Neural progenitor cell (in vitro differentiated cells): ENCODE results near the gene CSRP3. TPM values are rescaled to one million over a fixed set of nuclear protein-coding genes. Genes with fewer than 3 reads are reported as not detected.

Experiments
- DNase-seq: peaks from one replicate; pipeline ENCODE4 v3.0.0-alpha.2; 2016; ENCODE audit warnings: low spot score
- H2AFZ ChIP-seq: fragments of 200-600 bp; sonication (generic); replicated peaks from 2 replicates; pipeline ENCODE4 v1.6.1; 2016; ENCODE audit warnings: antibody characterized with exemption
- H3F3A ChIP-seq: fragments of 200-600 bp; sonication (generic); 2 replicates; pipeline ENCODE4 v1.6.1; 2016; ENCODE audit warnings: antibody characterized with exemption, low read depth
- H3K27ac ChIP-seq: fragments of 200-600 bp; sonication (generic); 2 replicates; pipeline ENCODE4 v1.5.1; 2016; ENCODE audit warnings: mild to moderate bottlenecking
- H3K27me3 ChIP-seq: fragments of 200-600 bp; sonication (generic); 2 replicates; pipeline ENCODE4 v1.6.1; 2016; ENCODE audit warnings: mild to moderate bottlenecking, moderate library complexity
- H3K36me3 ChIP-seq: fragments of 200-600 bp; sonication (generic); 2 replicates; pipeline ENCODE4 v1.5.1; 2016
- H3K4me1 ChIP-seq: fragments of 200-600 bp; sonication (generic); 2 replicates; pipeline ENCODE4 v1.6.1; 2016; ENCODE audit warnings: mixed run types
- H3K4me2 ChIP-seq: fragments of 200-600 bp; sonication (generic); 2 replicates; pipeline ENCODE4 v1.6.1; 2016
- H3K4me3 ChIP-seq: fragments of 200-600 bp; sonication (generic); 2 replicates; pipeline ENCODE4 v1.5.1; 2016
- H3K79me2 ChIP-seq: fragments of 200-600 bp; sonication (generic); 2 replicates; pipeline ENCODE4 v1.6.1; 2016; ENCODE audit warnings: low read depth
- H3K9ac ChIP-seq: fragments of 200-600 bp; sonication (generic); 2 replicates; pipeline ENCODE4 v1.6.1; 2016
- H3K9me3 ChIP-seq: fragments of 200-600 bp; sonication (generic); 2 replicates; pipeline ENCODE4 v1.5.1; 2016; ENCODE audit warnings: low read depth
- H4K20me1 ChIP-seq: fragments of 200-600 bp; sonication (generic); 2 replicates; pipeline ENCODE4 v1.6.1; 2016; ENCODE audit warnings: low read depth
- H3K27ac Mint-ChIP-seq: 3 replicates; pipeline ENCODE4 v1.8.0; 2021; ENCODE audit warnings: mixed read lengths
- H3K27me3 Mint-ChIP-seq: 2 replicates; pipeline ENCODE4 v1.8.0; 2022; ENCODE audit warnings: low read depth, mild to moderate bottlenecking, inconsistent platforms, moderate library complexity, mixed read lengths; ENCODE audit not compliant: insufficient read depth
- H3K36me3 Mint-ChIP-seq: 3 replicates; pipeline ENCODE4 v1.8.0; 2021; ENCODE audit warnings: mixed read lengths
- H3K4me1 Mint-ChIP-seq: 3 replicates; pipeline ENCODE4 v1.8.0; 2021; ENCODE audit warnings: mixed read lengths
- H3K4me3 Mint-ChIP-seq: 3 replicates; pipeline ENCODE4 v1.8.0; 2021; ENCODE audit warnings: mild to moderate bottlenecking, moderate library complexity, mixed read lengths
- H3K9me3 Mint-ChIP-seq: 3 replicates; pipeline ENCODE4 v1.8.0; 2020; ENCODE audit warnings: mixed read lengths
- EZH2 ChIP-seq: fragments of 200-600 bp; sonication (generic); IDR thresholded peaks from 2 replicates; pipeline ENCODE4 v1.6.1; 2017; ENCODE audit warnings: antibody characterized with exemption, mild to moderate bottlenecking, moderate library complexity
- EZH2phosphoT487 ChIP-seq: fragments of 200-600 bp; sonication (generic); IDR thresholded peaks from 2 replicates; pipeline ENCODE4 v1.6.1; 2017; ENCODE audit warnings: antibody characterized with exemption
- total RNA-seq: library from RNA; depleted of rRNA; stranded (reverse); fragments of >200 nt; gene quantifications from 2 replicates; pipeline ENCODE4 v1.2.3, GENCODE V29; 2015; ENCODE audit warnings: low replicate concordance
- TF ChIP-seq, protein P1 (sequence below): fragments of 200-600 bp; sonication (generic); IDR thresholded peaks from 2 replicates; pipeline ENCODE4 v1.5.1; 2017; ENCODE audit warnings: antibody characterized with exemption, mild to moderate bottlenecking

CSRP3 gene
- total RNA-seq, 1 donor from 2014 or later, result not detected

DNA sequence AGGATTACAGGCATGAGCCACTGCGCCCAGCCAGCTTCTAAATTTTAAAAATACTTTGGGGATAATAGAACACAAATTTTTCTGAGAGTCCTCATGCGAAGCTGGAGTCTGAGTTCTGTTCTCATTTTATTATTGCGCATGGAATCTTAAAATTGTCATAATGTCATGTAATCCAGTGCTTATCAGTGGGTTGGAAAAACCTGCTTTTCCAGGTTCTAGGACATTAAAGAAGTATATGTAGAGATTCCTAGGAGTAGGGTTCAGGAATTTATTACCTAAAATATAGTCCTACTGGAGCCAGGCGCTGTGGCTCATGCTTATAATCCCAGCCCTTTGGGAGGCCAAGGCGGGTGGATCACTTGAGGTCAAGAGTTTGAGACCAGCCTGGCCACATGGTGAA, 43.6 kb upstream of the CSRP3 start:
- H3K4me2 ChIP-seq, result no peak overlapping the region
- peaks cover 38% of the 10 kb centered on the region for H3K27me3 ChIP-seq
- H3K36me3 Mint-ChIP-seq, result no peaks in the 10 kb centered on the region
- no peak overlapping the region for H3K27ac Mint-ChIP-seq
- peaks cover 41% of the 10 kb centered on the region for H3K27me3 Mint-ChIP-seq
- H3K79me2 ChIP-seq, result no peaks in the 10 kb centered on the region
- TF ChIP-seq EZH2phosphoT487, result no peak
- H3K4me1 Mint-ChIP-seq, result peaks cover 18% of the 10 kb centered on the region
- no peak overlapping the region for H3K4me3 ChIP-seq
- peaks cover 22% of the 10 kb centered on the region for H3K9me3 Mint-ChIP-seq
- no peak for DNase-seq
- H3K27ac ChIP-seq, result no peak overlapping the region
- H3K4me1 ChIP-seq, result peaks cover 6% of the 10 kb centered on the region
- H3F3A ChIP-seq, result peaks cover 10% of the 10 kb centered on the region
- no peak overlapping the region for H3K4me3 Mint-ChIP-seq
- no peak overlapping the region for H3K9ac ChIP-seq
- H3K9me3 ChIP-seq, result peaks cover 6% of the 10 kb centered on the region
- no peaks in the 10 kb centered on the region for H3K36me3 ChIP-seq
- no peak overlapping the region for H2AFZ ChIP-seq
- H4K20me1 ChIP-seq, result no peaks in the 10 kb centered on the region

DNA sequence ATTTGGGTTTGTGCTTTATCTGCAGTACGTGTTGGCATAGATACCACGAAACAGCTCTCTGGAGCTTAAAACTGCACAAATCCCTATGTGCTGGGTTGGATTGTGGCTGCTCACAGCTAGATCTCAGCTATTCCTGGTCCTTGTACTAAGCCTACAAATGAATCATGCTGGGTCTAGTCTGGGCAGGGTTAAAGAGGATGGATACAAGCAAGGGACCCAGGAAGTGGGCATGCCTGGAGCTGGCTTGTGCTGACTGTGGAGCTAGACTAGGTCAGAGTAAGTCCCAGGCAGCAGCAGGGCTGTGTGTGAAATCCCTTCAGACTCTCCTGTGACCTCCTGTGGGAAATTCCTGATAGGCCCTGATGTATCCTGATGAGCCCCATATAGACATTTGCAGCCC, 42.8 kb upstream of the CSRP3 start:
- Histone ChIP-seq H4K20me1 (no peaks in the 10 kb centered on the region), H3K4me3 (no peak overlapping the region), H3K27ac (no peak overlapping the region), H3F3A (peaks cover 16% of the 10 kb centered on the region), H2AFZ (no peak overlapping the region), H3K9me3 (peaks cover 6% of the 10 kb centered on the region), H3K79me2 (peaks cover 4% of the 10 kb centered on the region), H3K27me3 (peaks cover 44% of the 10 kb centered on the region), H3K4me2 (no peak overlapping the region), H3K9ac (no peak overlapping the region), H3K4me1 (peaks cover 13% of the 10 kb centered on the region), H3K36me3 (no peaks in the 10 kb centered on the region)
- Mint-ChIP-seq H3K4me1 (peaks cover 20% of the 10 kb centered on the region), H3K4me3 (no peak overlapping the region), H3K36me3 (no peaks in the 10 kb centered on the region), H3K27me3 (peaks cover 40% of the 10 kb centered on the region), H3K27ac (no peak overlapping the region), H3K9me3 (peaks cover 16% of the 10 kb centered on the region)
- DNase-seq, result no peak
- TF ChIP-seq, protein P1, sequence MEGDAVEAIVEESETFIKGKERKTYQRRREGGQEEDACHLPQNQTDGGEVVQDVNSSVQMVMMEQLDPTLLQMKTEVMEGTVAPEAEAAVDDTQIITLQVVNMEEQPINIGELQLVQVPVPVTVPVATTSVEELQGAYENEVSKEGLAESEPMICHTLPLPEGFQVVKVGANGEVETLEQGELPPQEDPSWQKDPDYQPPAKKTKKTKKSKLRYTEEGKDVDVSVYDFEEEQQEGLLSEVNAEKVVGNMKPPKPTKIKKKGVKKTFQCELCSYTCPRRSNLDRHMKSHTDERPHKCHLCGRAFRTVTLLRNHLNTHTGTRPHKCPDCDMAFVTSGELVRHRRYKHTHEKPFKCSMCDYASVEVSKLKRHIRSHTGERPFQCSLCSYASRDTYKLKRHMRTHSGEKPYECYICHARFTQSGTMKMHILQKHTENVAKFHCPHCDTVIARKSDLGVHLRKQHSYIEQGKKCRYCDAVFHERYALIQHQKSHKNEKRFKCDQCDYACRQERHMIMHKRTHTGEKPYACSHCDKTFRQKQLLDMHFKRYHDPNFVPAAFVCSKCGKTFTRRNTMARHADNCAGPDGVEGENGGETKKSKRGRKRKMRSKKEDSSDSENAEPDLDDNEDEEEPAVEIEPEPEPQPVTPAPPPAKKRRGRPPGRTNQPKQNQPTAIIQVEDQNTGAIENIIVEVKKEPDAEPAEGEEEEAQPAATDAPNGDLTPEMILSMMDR, result no peak
- TF ChIP-seq EZH2phosphoT487, result no peak
- no peak for TF ChIP-seq EZH2

DNA sequence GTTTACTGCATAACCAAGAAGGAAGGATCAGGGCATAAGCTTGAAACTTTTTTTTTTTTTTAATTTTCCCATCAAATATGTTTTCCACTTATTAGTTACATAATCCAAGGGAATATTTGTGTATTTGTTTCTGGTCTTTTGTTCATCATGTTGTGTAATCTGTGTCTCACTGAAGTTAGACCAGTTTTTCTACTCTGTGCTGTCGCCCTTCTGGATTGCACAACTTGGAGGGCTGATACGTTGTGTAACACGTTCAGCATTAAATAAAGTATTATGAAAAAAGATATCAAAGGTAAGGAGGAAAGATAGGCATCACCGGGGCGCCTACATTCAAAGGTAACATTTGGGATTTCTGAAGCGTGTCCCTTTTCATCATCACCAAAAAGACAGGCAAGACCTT, 42.3 kb upstream of the CSRP3 start:
- H3K36me3 Mint-ChIP-seq, result peaks cover 2% of the 10 kb centered on the region
- Histone ChIP-seq H3K36me3 (no peaks in the 10 kb centered on the region), H3K4me3 (no peak overlapping the region), H3K9me3 (peaks cover 5% of the 10 kb centered on the region), H3K4me2 (no peak overlapping the region), H2AFZ (no peak overlapping the region), H3F3A (peaks cover 16% of the 10 kb centered on the region), H4K20me1 (no peaks in the 10 kb centered on the region), H3K9ac (no peak overlapping the region), H3K4me1 (peaks cover 15% of the 10 kb centered on the region), H3K27me3 (peaks cover 47% of the 10 kb centered on the region), H3K27ac (no peak overlapping the region), H3K79me2 (peaks cover 5% of the 10 kb centered on the region)
- H3K9me3 Mint-ChIP-seq, result peaks cover 11% of the 10 kb centered on the region
- H3K4me1 Mint-ChIP-seq, result peaks cover 24% of the 10 kb centered on the region
- TF ChIP-seq, protein P1, result no peak
- TF ChIP-seq EZH2phosphoT487, result no peak
- TF ChIP-seq EZH2, result no peak
- no peak overlapping the region for H3K4me3 Mint-ChIP-seq
- no peak overlapping the region for H3K27ac Mint-ChIP-seq
- DNase-seq, result no peak
- H3K27me3 Mint-ChIP-seq, result peaks cover 36% of the 10 kb centered on the region

DNA sequence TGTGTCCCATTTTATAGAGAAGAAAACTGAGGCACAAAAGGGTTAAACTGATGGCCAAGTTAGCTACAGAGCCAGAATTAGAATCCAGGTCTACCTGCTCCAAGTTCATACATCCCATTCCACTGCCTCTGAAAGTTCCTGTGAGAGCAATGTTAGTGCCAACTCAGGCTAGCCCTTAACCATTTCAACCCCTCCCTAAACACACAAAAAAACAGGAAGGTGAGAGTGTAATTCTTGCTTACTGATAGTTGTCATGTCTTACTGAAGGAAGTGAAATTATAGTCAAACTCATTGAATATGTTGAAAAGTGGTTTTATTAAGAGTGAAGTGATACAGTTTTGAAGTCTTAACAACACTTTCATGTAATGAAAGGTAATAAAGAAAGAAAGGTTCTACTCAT, 41.8 kb upstream of the CSRP3 start:
- no peak overlapping the region for H3K4me3 Mint-ChIP-seq

More for the DNA sequence above, 41.8 kb upstream of the CSRP3 start:
- peaks cover 15% of the 10 kb centered on the region for H3K4me1 ChIP-seq
- no peak for TF ChIP-seq EZH2
- TF ChIP-seq, protein P1, result no peak
- TF ChIP-seq EZH2phosphoT487, result no peak
- H3K27me3 ChIP-seq, result peaks cover 47% of the 10 kb centered on the region
- H2AFZ ChIP-seq, result no peak overlapping the region
- peaks cover 28% of the 10 kb centered on the region for H3K4me1 Mint-ChIP-seq
- H3K27me3 Mint-ChIP-seq, result peaks cover 36% of the 10 kb centered on the region
- H3K4me2 ChIP-seq, result no peak overlapping the region
- DNase-seq, result no peak
- H3K79me2 ChIP-seq, result peaks cover 5% of the 10 kb centered on the region
- H3F3A ChIP-seq, result peaks cover 16% of the 10 kb centered on the region
- no peaks in the 10 kb centered on the region for H3K36me3 ChIP-seq
- H3K9me3 Mint-ChIP-seq, result peaks cover 6% of the 10 kb centered on the region
- H4K20me1 ChIP-seq, result no peaks in the 10 kb centered on the region
- H3K4me3 ChIP-seq, result no peak overlapping the region
- H3K9ac ChIP-seq, result no peak overlapping the region
- no peak overlapping the region for H3K27ac ChIP-seq
- no peaks in the 10 kb centered on the region for H3K9me3 ChIP-seq
- peaks cover 6% of the 10 kb centered on the region for H3K36me3 Mint-ChIP-seq
- no peak overlapping the region for H3K27ac Mint-ChIP-seq
